ENCODE measurements around the gene TRIM24. TPM values are rescaled to one million over a fixed set of nuclear protein-coding genes. Genes with fewer than 3 reads are reported as not detected.
A peak's percentile ranks its signal among the peaks of the same experiment; 100 is the strongest.
"Not testable (repeated sequence)": the region's sequence is repeated elsewhere in the genome, so short reads cannot be mapped to it uniquely, and the experiment has no call there.

TRIM24 gene
- total and polyA plus RNA-seq, 2 of the 13 experiments (the other 11 are each of a cell fraction or from before 2014, with no cell fraction given): 100 to 106 TPM

- FAIRE-seq; ATAC-seq; POLR2A ChIA-PET; H3K9ac ChIP-seq (ENCODE audit: insufficient read depth, low read depth, low read length); DNase-seq (ENCODE audit: low spot score); H3K4me3 ChIP-seq (replicated peaks in 1 of 3; ENCODE audit: insufficient read depth in 1 of 3, low read depth in 2 of 3, low read length in 3 of 3); H3K36me3 ChIP-seq (replicated peaks in 1 of 2; ENCODE audit: control insufficient read depth in 1 of 2, insufficient read depth in 2 of 2, low read length in 2 of 2); intact Hi-C loops (cut with micrococcal nuclease; ENCODE audit: unreplicated experiment); CTCF ChIA-PET (ENCODE audit: low intra/inter-chr PET ratio, low total read pairs); H3K4me1 ChIP-seq (ENCODE audit: insufficient read depth, low read length); H2AFZ ChIP-seq (ENCODE audit: low read length); in situ Hi-C loops (cut with HindIII; ENCODE audit: extremely low pct_ligation_motif_present, low pct_unique_long_range_greater_than_20kb); H3K79me2 ChIP-seq (ENCODE audit: insufficient read depth, low read length); H3K4me2 ChIP-seq (ENCODE audit: low read depth, low read length); H4K20me1 ChIP-seq (ENCODE audit: insufficient read depth, low read length); H3K27me3 ChIP-seq (ENCODE audit: control insufficient read depth in 1 of 2, insufficient read depth in 2 of 2, low read length in 2 of 2); BruUV-seq (replicated peaks); H3K9me3 ChIP-seq (ENCODE audit: low read length); H3K27ac ChIP-seq (ENCODE audit: extremely low read length, insufficient read depth, low read length): not testable (repeated sequence)
- WGBS (ENCODE audit: low lambda C conversion rate): 95% methylated on average over 3 of the region's 3 CpGs
- TF ChIP-seq ZNF121 (CRISPR knock-in tag; IDR thresholded peaks at IDR 0.05): peak; percentile 55; the same call in 1 of the 2 replicates
Observed at GRCh38 chr7:138412077-138412476, 48.0 kb upstream of the TRIM24 start.

- H3K4me3 ChIP-seq (replicated peaks in 1 of 3; ENCODE audit: insufficient read depth in 1 of 3, low read depth in 2 of 3, low read length in 3 of 3); H3K27ac ChIP-seq (ENCODE audit: extremely low read length, insufficient read depth, low read length); BruUV-seq (replicated peaks); in situ Hi-C loops (cut with HindIII; ENCODE audit: extremely low pct_ligation_motif_present, low pct_unique_long_range_greater_than_20kb); FAIRE-seq; DNase-seq (ENCODE audit: low spot score); H3K4me2 ChIP-seq (ENCODE audit: low read depth, low read length); intact Hi-C loops (cut with micrococcal nuclease; ENCODE audit: unreplicated experiment); H3K36me3 ChIP-seq (replicated peaks in 1 of 2; ENCODE audit: control insufficient read depth in 1 of 2, insufficient read depth in 2 of 2, low read length in 2 of 2); H3K27me3 ChIP-seq (ENCODE audit: control insufficient read depth in 1 of 2, insufficient read depth in 2 of 2, low read length in 2 of 2); POLR2A ChIA-PET; H3K9me3 ChIP-seq (ENCODE audit: low read length); H3K9ac ChIP-seq (ENCODE audit: insufficient read depth, low read depth, low read length); ATAC-seq; H4K20me1 ChIP-seq (ENCODE audit: insufficient read depth, low read length); H2AFZ ChIP-seq (ENCODE audit: low read length); CTCF ChIA-PET (ENCODE audit: low intra/inter-chr PET ratio, low total read pairs); H3K79me2 ChIP-seq (ENCODE audit: insufficient read depth, low read length): not testable (repeated sequence)
- 100% methylated on average over 6 of the region's 6 CpGs for WGBS (ENCODE audit: low lambda C conversion rate)
- peaks cover 12% of the 10 kb centered on the region for H3K4me1 ChIP-seq (ENCODE audit: insufficient read depth, low read length)
- peak; percentile 33; the same call in 1 of the 2 replicates for TF ChIP-seq CEBPG (CRISPR knock-in tag; IDR thresholded peaks at IDR 0.05)
- peak; percentile 78; the same call in 1 of the 2 replicates for TF ChIP-seq CEBPB (IDR thresholded peaks at IDR 0.05; ENCODE audit: borderline replicate concordance, low read depth, low read length)
Observed at GRCh38 chr7:138412921-138413320, 47.1 kb upstream of the TRIM24 start.
